GM18505 (cell line): ENCODE data around the gene SLX4IP.

Experiments used
- ATAC-seq: cut with Tn5 transposase; IDR thresholded peaks from one replicate; pipeline ENCODE4 v1.9.1; 2021; ENCODE audit not compliant: unreplicated experiment
- POLR2A ChIP-seq: IDR thresholded peaks from 4 replicates; pipeline ENCODE4 v1.6.1; 2011; ENCODE audit warnings: borderline replicate concordance; ENCODE audit not compliant: insufficient read depth, insufficient read length; ENCODE audit errors: extremely low read depth

Gene SLX4IP

GRCh38 chr20:10634683-10635411 lies 199.7 kb downstream of the SLX4IP start:
- TF ChIP-seq POLR2A: no peak
- no peak for ATAC-seq

- TF ChIP-seq POLR2A: no peak
- no peak for ATAC-seq
Observed at GRCh38 chr20:10635476-10636208, 200.5 kb downstream of the SLX4IP start.

GRCh38 chr20:10636326-10636818 lies 201.3 kb downstream of the SLX4IP start:
- no peak for TF ChIP-seq POLR2A
- ATAC-seq: no peak

- no peak for ATAC-seq
- TF ChIP-seq POLR2A: no peak
Observed at GRCh38 chr20:10637031-10637559, 202.0 kb downstream of the SLX4IP start.

- ATAC-seq: no peak
- no peak for TF ChIP-seq POLR2A
Observed at GRCh38 chr20:10637563-10637962, 202.5 kb downstream of the SLX4IP start.

GRCh38 chr20:10639077-10639736 lies 204.1 kb downstream of the SLX4IP start:
- no peak for TF ChIP-seq POLR2A
- no peak for ATAC-seq

GRCh38 chr20:10639737-10640556 lies 204.8 kb downstream of the SLX4IP start:
- ATAC-seq: no peak
- no peak for TF ChIP-seq POLR2A

GRCh38 chr20:10640897-10641296 lies 205.8 kb downstream of the SLX4IP start:
- no peak for ATAC-seq
- no peak for TF ChIP-seq POLR2A

GRCh38 chr20:10641467-10641866 lies 206.4 kb downstream of the SLX4IP start:
- no peak for ATAC-seq
- TF ChIP-seq POLR2A: no peak

GRCh38 chr20:10641893-10642292 lies 206.8 kb downstream of the SLX4IP start:
- no peak for TF ChIP-seq POLR2A
- ATAC-seq: no peak

GRCh38 chr20:10642856-10643559 lies 207.9 kb downstream of the SLX4IP start:
- no peak for ATAC-seq
- TF ChIP-seq POLR2A: no peak

GRCh38 chr20:10643560-10643873 lies 208.4 kb downstream of the SLX4IP start:
- ATAC-seq: no peak
- TF ChIP-seq POLR2A: no peak
